ENCODE results near the gene ZNF532.
"Not testable (repeated sequence)": the region's sequence is repeated elsewhere in the genome, so short reads cannot be mapped to it uniquely, and the experiment has no call there.

ZNF532 gene

DNA sequence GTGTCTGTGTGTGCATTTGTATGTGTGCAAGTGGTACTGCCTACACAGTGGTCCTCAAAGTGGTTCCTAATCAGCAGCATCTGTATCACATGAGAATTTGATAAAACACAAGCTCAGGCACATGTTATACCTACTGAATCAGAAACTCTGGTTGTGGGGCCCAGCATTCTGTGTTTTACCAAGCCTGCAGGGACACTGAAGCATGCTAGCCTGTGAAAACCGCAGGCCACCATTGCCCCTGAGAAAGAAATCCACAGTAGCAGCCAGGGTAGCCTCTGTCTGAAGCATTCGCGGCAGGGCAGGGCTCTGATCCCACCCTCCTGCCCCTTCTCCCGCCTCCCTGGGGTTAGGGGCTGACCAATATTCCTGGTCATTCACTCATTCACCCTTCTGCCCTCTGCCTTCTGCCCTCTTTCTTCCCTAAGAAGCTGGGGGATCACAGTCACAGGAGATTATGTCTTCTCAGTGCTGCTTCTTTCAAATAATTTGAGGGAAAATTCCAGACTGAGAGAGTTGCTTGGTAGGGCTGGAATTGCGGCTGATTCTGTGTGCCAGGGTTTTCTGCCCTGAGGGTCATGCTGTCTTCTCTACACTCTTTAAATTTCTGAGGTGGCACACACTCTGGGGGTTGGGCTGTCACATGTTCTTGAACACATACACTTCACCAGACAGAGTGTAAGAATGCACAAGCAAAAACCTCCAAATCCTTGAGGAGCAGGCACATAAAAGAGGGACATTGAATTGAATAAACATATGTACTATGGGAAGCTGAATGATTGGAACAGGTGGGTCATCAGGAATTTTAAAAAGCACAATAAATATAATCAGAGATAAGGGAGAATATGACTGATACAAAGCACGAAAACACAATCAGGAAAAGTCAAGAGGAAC is 148.4 kb downstream of the ZNF532 start:
- H3K36me3 ChIP-seq (ENCODE audit: insufficient read depth, low read length) = no peaks in the 10 kb centered on the region
- WGBS = 63% methylated on average over 6 of the region's 6 CpGs
- H3K27me3 ChIP-seq (ENCODE audit: insufficient read depth, low read length) = no peaks in the 10 kb centered on the region
- H3K4me3 ChIP-seq (ENCODE audit: low read length) = no peak overlapping the region
- H3K27ac ChIP-seq (ENCODE audit: low read depth, low read length) = no peak overlapping the region
- H3K4me1 ChIP-seq (ENCODE audit: insufficient read depth, low read length) = peaks cover 15% of the 10 kb centered on the region
- no peak overlapping the region for H3K9ac ChIP-seq (ENCODE audit: low read depth, low read length)
- H3K9me3 ChIP-seq (ENCODE audit: insufficient read depth, low read depth, low read length) = peaks cover 18% of the 10 kb centered on the region; the same call in 1 of the 2 replicates

- no peak overlapping the region for H3K27ac ChIP-seq (ENCODE audit: low read depth, low read length)
Measured at GRCh38 chr18:59013744-59014143, 149.1 kb downstream of the ZNF532 start.

GRCh38 chr18:59015531-59016152 is 151.0 kb downstream of the ZNF532 start:
- 80% methylated on average over 5 of the region's 5 CpGs for WGBS
- Histone ChIP-seq H3K36me3 (ENCODE audit: insufficient read depth, low read length) (no peaks in the 10 kb centered on the region), H3K9me3 (ENCODE audit: insufficient read depth, low read depth, low read length) (peaks cover 26% of the 10 kb centered on the region; the same call in 1 of the 2 replicates), H3K4me1 (ENCODE audit: insufficient read depth, low read length) (peaks cover 10% of the 10 kb centered on the region), H3K27ac (ENCODE audit: low read depth, low read length) (no peak overlapping the region), H3K27me3 (ENCODE audit: insufficient read depth, low read length) (no peaks in the 10 kb centered on the region), H3K4me3 (ENCODE audit: low read length) (no peak overlapping the region), H3K9ac (ENCODE audit: low read depth, low read length) (no peak overlapping the region)

More at GRCh38 chr18:59013744-59014143, 149.1 kb downstream of the ZNF532 start:
- H3K27me3 ChIP-seq (ENCODE audit: insufficient read depth, low read length) = no peaks in the 10 kb centered on the region
- H3K4me3 ChIP-seq (ENCODE audit: low read length) = no peak overlapping the region
- peaks cover 22% of the 10 kb centered on the region; the same call in 1 of the 2 replicates for H3K9me3 ChIP-seq (ENCODE audit: insufficient read depth, low read depth, low read length)
- no peak overlapping the region for H3K9ac ChIP-seq (ENCODE audit: low read depth, low read length)
- no peaks in the 10 kb centered on the region for H3K36me3 ChIP-seq (ENCODE audit: insufficient read depth, low read length)
- H3K4me1 ChIP-seq (ENCODE audit: insufficient read depth, low read length) = peaks cover 10% of the 10 kb centered on the region
- 98% methylated on average over 2 of the region's 2 CpGs for WGBS

DNA sequence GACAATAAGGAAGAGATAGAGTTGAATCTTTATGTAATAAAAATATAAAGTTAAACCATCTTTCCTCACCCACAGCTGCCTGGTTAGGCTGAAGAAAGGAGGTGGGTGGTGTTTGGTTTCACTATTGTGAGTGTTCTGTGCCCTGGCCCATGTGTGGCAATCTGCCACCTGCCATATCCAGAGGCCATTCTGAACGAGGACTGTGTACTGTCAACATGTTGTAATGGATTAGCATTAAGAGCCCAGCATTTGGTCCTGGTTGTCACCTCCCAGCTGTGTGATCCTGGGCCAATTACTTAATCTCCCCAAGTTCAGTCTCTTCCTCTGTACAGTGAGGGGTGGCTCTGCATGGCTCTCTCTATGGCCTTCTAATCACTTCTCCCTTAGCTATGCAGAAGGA is 156.8 kb downstream of the ZNF532 start:
- Histone ChIP-seq H3K9ac (ENCODE audit: low read depth, low read length) (no peak overlapping the region), H3K4me3 (ENCODE audit: low read length) (no peak overlapping the region), H3K27me3 (ENCODE audit: insufficient read depth, low read length) (no peaks in the 10 kb centered on the region), H3K27ac (ENCODE audit: low read depth, low read length) (no peak overlapping the region), H3K36me3 (ENCODE audit: insufficient read depth, low read length) (no peaks in the 10 kb centered on the region), H3K4me1 (ENCODE audit: insufficient read depth, low read length) (no peaks in the 10 kb centered on the region), H3K9me3 (ENCODE audit: insufficient read depth, low read depth, low read length) (peaks cover 24% of the 10 kb centered on the region; the same call in 1 of the 2 replicates)
- 82% methylated on average over 1 of the region's 1 CpG for WGBS

DNA sequence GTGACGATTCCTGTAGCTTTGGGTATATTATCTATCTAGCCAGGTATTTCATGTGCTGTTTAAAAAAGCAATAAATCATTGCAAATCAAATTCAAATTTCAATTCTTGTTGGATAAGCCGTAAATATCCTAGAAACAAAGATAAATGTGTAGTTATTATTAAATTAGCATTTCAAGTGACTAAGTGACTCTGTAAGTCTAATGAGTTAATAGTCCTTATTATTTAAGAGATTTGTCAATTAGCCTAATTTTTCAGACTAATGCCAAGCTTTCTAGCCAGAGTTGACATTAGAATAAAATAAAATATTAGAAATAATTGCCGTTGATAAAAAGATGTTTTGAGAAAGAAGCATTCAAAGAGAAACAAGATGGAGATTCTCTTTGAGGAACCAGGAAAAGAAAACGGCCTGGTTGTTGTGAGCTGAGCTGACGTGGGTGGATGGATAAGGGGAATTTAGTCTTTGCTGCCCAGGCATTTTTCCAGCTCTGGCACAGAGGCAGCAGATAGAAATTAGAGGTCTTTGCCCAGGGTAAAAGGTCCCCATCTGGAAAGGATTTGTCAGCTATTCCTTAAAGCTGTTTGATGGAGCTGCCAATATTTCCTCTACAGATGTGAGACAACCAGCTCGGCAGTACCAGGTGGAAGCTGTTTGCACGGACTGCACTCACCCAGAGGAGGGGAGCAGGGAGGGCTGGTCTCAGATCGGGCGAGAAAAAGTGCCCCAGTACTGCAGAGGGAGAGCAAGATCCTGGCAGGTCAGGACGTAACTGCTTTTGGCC is 157.7 kb downstream of the ZNF532 start:
- 87% methylated on average over 9 of the region's 10 CpGs for WGBS
- Histone ChIP-seq H3K9me3 (ENCODE audit: insufficient read depth, low read depth, low read length) (peaks cover 15% of the 10 kb centered on the region; the same call in 1 of the 2 replicates), H3K36me3 (ENCODE audit: insufficient read depth, low read length) (no peaks in the 10 kb centered on the region), H3K4me3 (ENCODE audit: low read length) (no peak overlapping the region), H3K9ac (ENCODE audit: low read depth, low read length) (no peak overlapping the region), H3K27ac (ENCODE audit: low read depth, low read length) (no peak overlapping the region), H3K4me1 (ENCODE audit: insufficient read depth, low read length) (no peaks in the 10 kb centered on the region), H3K27me3 (ENCODE audit: insufficient read depth, low read length) (no peaks in the 10 kb centered on the region)

- no peak overlapping the region for H3K4me3 ChIP-seq (ENCODE audit: low read length)
- H3K9ac ChIP-seq (ENCODE audit: low read depth, low read length) = no peak overlapping the region
- H3K27me3 ChIP-seq (ENCODE audit: insufficient read depth, low read length) = no peaks in the 10 kb centered on the region
- H3K4me1 ChIP-seq (ENCODE audit: insufficient read depth, low read length) = no peaks in the 10 kb centered on the region
- no peak overlapping the region for H3K27ac ChIP-seq (ENCODE audit: low read depth, low read length)
- H3K9me3 ChIP-seq (ENCODE audit: insufficient read depth, low read depth, low read length) = no peaks in the 10 kb centered on the region
- H3K36me3 ChIP-seq (ENCODE audit: insufficient read depth, low read length) = no peaks in the 10 kb centered on the region
- 96% methylated on average over 3 of the region's 3 CpGs for WGBS
Measured at GRCh38 chr18:59024829-59025228, 160.2 kb downstream of the ZNF532 start.

DNA sequence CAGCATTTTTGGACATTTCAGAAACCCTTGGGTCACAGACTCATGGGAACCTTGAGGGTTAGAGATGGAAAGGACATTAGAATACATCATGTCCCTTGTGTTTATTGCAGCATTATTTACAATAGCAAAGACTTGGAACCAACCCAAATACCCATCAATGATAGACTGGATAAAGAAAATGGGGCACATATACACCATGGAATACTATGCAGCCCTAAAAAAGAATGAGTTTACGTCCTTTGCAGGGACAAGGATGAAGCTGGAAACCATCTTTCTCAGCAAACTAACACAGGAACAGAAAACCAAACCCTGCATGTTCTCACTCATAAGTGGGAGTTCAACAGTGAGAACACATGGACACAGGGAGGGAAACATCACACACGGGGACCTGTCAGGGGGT is 160.9 kb downstream of the ZNF532 start:
- H3K9me3 ChIP-seq (ENCODE audit: insufficient read depth, low read depth, low read length); H3K9ac ChIP-seq (ENCODE audit: low read depth, low read length); H3K27ac ChIP-seq (ENCODE audit: low read depth, low read length); H3K4me3 ChIP-seq (ENCODE audit: low read length); H3K4me1 ChIP-seq (ENCODE audit: insufficient read depth, low read length); H3K27me3 ChIP-seq (ENCODE audit: insufficient read depth, low read length); H3K36me3 ChIP-seq (ENCODE audit: insufficient read depth, low read length): not testable (repeated sequence)
- WGBS = 90% methylated on average over 2 of the region's 2 CpGs

DNA sequence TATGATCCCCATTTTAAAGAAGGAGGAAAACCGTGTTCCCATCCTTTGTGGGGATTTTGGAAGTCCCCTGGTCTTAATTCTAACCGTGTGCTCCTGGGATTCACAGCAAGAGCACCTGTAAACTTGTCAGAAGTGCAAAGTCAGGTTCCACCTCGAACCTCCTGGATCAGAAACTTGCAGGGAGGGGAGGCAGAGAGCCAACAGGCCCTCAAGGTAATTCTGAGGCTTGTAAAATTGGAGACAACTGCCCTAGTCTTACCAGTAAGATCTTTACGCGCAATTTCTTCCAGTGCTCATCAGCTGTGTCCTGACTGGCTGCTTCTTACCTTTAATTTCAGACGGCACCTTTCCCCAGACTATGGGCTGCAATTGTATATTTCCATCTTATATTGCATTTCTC is 161.7 kb downstream of the ZNF532 start:
- Histone ChIP-seq H3K36me3 (ENCODE audit: insufficient read depth, low read length) (no peaks in the 10 kb centered on the region), H3K27ac (ENCODE audit: low read depth, low read length) (no peak overlapping the region), H3K9ac (ENCODE audit: low read depth, low read length) (no peak overlapping the region), H3K4me1 (ENCODE audit: insufficient read depth, low read length) (no peaks in the 10 kb centered on the region), H3K27me3 (ENCODE audit: insufficient read depth, low read length) (no peaks in the 10 kb centered on the region), H3K4me3 (ENCODE audit: low read length) (no peak overlapping the region), H3K9me3 (ENCODE audit: insufficient read depth, low read depth, low read length) (no peaks in the 10 kb centered on the region)
- 88% methylated on average over 6 of the region's 6 CpGs for WGBS

DNA sequence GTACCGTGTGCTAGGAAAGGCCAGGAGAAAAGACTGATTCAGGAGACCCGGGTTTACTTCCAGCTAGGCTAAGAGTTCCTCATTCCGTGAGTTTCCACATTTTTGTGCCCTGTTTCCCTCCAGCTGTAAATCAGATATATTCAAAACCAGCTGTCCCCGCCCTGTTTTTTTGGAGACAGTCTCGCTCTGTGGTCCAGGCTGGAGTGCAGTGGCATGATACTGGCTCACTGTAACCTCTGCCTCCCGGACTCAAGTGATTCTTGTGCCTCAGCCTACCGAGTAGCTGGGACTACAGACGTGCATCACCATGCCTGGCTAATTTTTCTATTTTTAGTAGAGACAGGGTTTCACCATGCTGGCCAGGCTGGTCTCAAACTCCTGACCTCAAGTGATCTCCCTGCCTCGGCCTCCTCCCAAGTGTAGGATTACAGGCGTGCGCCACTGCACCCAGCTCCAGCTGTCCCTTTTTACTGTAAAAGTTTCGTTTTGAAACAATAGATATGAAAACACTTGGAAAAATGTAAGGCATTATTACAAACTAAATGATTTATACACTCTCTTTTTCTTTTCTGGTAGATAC is 162.2 kb downstream of the ZNF532 start:
- Histone ChIP-seq H3K4me3 (ENCODE audit: low read length) (no peak overlapping the region), H3K4me1 (ENCODE audit: insufficient read depth, low read length) (no peaks in the 10 kb centered on the region), H3K36me3 (ENCODE audit: insufficient read depth, low read length) (no peaks in the 10 kb centered on the region), H3K27me3 (ENCODE audit: insufficient read depth, low read length) (no peaks in the 10 kb centered on the region), H3K9ac (ENCODE audit: low read depth, low read length) (no peak overlapping the region), H3K27ac (ENCODE audit: low read depth, low read length) (no peak overlapping the region), H3K9me3 (ENCODE audit: insufficient read depth, low read depth, low read length) (no peaks in the 10 kb centered on the region)
- 91% methylated on average over 11 of the region's 12 CpGs for WGBS

DNA sequence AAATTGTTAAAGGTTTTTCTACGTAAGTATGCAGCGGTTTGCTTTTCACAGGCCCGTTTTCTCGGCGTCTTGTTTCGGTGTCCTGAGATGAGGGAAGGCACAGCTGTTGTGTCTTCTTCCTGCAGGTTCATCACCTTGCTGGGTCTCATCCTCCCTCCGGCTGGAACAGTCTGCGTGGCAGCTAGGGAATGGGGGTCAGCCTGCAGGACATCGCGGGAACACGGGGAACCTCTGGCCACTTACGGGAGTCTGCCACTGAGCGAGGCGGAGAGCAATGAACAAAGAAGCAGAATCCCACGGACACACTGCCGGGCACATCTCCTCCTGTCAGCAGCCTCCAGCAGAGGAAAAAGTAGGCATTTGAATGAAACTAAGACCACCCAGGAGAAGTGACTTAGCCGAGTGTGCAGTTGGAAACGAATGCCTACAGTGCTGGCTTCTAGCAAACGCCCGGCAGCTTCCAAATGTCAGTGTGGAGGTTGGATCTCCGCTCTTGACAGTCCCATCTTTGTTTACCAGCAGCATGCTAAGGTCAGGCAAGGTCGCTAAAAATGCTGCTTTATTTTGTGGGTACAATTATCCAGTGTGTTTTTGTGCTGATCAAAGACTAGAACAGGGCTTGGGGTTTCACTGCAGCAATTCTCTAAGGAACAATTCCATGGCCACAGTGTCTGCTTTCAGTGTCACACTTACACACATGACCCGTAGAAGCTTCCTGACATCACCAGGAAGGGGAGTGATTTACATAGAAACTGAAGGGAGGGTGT is 165.2 kb downstream of the ZNF532 start:
- no peak overlapping the region for H3K9ac ChIP-seq (ENCODE audit: low read depth, low read length)
- no peak overlapping the region for H3K4me3 ChIP-seq (ENCODE audit: low read length)
- no peaks in the 10 kb centered on the region for H3K9me3 ChIP-seq (ENCODE audit: insufficient read depth, low read depth, low read length)
- H3K4me1 ChIP-seq (ENCODE audit: insufficient read depth, low read length) = no peaks in the 10 kb centered on the region
- WGBS = 82% methylated on average over 23 of the region's 23 CpGs
- no peak overlapping the region for H3K27ac ChIP-seq (ENCODE audit: low read depth, low read length)
- no peaks in the 10 kb centered on the region for H3K36me3 ChIP-seq (ENCODE audit: insufficient read depth, low read length)
- no peaks in the 10 kb centered on the region for H3K27me3 ChIP-seq (ENCODE audit: insufficient read depth, low read length)
